Left kidney (tissue), 2 donors: ENCODE data around the gene CRADD. TPM values are rescaled to one million over a fixed set of nuclear protein-coding genes. Genes with fewer than 3 reads are reported as not detected.

Experiments
- DNase-seq: peaks from one replicate; pipeline ENCODE4 v3.0.0-alpha.2; 2013
- polyA plus RNA-seq: library from polyadenylated mRNA; unstranded; fragments of 120-200 nt; gene quantifications from one replicate; pipeline ENCODE4 v1.2.1, GENCODE V29; 2013; ENCODE audit not compliant: insufficient read length

The CRADD gene
- polyA plus RNA-seq, 1 donor: 11.4 TPM

DNA sequence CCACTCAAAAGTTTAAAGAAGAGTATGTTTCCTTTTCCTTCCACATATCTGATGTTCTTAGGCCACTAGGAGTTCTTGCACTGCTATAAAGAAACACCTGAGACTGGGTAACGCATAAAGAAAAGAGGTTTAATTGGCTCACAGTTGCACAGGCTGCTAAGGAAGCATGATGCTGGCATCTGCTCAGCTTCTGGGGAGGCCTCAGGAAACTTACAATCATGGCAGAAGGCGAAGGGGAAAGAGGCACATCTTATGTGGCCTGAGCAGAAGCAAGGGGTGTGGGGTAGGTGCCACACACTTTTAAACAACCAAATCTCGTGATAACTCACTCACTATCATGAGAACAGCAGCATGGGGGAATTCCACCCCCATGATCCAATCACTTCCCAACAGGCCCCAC is 7.7 kb upstream of the CRADD start:
- no peak for DNase-seq

DNA sequence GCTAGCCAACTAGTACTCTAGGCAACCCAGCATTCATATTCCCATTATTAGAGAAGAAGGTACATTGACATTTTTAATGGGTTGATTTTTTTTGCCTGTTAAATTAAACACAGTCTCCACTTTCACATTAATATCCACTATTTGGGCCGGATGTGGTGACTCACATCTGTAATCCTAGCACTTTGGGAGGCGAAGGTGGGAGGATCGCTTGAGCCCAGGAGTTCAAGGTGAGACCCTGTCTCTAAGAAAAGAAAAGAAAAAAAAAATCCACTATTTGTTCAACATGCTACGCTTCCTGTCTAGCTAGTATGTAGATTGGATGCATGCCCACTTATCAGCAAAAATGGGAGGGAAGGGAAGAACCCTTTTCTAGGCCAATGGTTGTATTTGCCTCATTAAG is 7.1 kb upstream of the CRADD start:
- DNase-seq: no peak

DNA sequence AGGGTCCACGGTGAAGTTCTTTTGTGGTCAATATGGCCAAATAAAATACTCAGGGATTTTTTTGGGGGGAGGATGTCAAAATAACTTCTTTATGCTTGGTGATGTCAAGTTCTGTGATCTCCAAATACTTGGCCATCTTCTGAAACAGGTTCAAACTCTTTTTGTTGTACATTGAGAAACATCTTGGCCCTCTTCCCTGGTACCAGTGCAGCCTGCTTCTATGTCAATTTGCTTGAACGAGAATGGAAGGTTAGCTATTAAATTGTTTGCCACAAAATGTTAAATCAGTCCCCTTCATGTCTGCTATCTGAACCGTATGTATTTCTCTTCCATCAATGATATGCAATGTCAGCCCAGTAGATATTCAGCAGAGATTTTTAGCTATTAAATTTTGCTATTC is 6.1 kb upstream of the CRADD start:
- DNase-seq: no peak

DNA sequence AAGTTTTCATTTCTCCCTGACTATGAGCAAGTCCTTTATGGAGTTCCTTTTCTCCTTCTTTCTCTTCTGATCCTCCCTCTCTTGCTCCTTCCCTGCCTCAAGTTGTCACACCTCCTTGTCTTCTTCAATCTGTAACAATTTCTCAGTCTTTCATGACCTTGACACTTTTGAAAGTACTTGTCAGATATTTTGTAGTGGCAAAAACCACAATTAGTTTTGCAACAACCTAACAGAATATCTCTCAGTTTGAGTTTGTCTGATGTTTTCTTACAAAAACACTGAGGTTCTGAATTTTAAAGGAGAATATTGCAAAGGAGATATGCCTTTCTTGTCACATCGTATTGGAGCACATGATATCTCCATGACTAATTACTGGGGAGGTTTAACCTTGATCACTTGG is 4.1 kb upstream of the CRADD start:
- DNase-seq: no peak

DNA sequence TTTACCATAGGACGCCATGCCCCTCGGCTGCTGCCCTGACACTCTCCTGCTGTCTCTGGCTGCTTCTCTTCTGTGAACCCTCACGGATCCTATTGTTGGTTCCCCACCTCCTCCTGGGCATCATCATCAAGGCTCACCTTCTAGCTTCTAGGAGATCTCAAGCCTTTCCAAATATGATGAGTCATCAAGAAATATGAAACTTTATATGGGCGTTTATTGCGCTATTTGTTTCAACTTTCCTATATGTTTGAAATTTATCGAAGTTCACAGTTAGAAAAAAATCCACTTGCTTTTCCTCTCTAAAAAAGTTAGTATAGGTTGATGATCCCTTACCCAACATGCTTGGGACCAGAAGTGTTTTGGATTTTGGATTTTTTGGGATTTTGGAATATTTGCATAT is 2.8 kb upstream of the CRADD start:
- no peak for DNase-seq

DNA sequence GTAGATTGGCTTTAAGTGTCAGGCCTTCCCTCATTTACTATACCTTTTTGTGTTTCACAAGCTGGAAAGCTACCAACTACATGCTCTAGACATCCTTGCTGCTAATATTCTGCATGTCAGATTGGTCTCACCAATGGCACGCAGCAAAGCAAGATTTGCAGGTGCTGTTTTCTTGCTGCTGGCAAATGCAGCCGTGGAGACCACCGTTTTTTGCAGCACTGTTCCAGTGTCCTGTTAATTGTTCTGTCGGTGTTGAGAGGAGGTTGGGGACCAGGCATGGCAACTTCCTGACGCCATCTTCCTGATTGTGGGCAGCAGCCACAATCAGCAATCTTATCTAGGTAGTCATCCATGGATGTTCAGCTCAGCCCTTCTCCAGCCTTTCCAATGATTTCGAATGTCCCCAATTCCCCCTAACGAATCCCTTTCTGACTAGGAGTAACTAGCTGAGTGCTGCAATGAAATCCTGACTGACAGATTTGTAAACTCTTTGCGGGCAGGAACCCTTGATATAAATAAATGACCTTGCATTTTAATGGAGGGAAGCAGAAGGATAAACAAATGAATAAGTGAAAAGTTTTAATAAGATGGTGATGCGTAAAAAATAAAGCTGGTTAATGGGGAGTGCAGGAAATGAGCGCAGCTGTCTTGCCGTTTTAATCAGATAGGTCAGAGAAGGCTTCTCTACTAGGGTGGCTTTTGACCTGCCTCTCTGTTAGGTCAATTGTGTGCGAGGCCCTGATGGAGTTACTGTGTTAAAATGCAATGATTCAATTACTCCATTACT is 574 bp upstream of the CRADD start:
- DNase-seq: no peak

DNA sequence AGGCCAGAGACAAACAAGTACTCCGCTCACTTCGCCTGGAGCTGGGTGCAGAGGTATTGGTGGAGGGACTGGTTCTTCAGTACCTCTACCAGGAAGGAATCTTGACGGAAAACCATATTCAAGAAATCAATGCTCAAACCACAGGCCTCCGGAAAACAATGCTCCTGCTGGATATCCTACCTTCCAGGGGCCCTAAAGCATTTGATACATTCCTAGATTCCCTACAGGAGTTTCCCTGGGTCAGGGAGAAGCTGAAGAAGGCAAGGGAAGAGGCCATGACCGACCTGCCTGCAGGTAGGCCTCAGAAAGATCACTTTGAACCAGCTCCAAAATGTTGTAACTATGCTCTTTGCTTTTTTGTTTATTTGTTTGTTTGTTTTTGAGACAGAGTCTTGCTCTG is 1.6 kb downstream of the CRADD start:
- no peak for DNase-seq

DNA sequence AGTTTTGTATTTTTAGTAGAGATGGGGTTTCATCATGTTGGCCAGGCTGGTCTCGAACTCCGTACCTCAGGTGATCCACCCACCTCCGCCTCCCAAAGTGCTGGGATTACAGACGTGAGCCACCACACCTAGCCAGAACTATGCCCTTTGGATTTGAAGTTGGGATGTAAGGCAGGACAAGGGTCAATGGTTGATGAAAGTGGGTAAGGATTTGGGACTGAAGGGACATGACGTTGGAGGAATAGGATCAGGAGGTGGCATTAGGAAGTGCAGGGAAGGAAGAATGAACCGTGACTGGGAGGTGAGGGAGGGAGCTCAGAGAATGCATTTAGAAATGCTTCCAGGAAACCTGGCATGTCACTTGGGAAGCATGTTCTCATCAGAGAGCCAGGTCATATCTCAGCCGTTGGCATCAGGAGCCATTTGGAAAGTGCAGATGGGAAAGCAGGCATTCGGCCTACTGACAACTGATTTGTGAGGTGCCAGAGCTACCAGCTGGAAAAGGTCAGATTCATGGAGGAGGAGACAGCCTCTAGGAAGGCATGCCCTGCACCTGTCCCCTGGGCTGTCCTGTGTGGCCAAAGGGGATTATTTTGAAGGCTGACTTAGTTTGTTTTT is 2.2 kb downstream of the CRADD start:
- no peak for DNase-seq

DNA sequence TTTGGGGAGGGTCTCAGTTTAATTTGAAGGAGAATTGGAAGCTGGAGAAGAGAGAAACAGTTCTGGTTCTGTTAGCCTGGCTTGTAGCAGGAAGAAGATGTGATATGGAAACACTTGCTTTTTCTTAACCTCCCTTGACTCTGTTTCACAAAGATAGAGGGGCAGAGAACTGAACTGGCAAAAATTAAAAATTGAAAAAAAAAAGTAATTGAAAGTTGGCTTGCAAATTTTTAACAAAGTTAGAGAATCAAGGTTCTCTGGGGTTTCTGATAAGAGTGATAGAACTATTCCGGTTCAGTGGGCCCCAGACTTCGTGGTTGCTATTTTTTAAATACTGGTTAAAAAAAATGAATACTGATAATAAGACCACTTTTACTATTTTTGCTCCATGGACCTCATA is 2.8 kb downstream of the CRADD start:
- DNase-seq: no peak

DNA sequence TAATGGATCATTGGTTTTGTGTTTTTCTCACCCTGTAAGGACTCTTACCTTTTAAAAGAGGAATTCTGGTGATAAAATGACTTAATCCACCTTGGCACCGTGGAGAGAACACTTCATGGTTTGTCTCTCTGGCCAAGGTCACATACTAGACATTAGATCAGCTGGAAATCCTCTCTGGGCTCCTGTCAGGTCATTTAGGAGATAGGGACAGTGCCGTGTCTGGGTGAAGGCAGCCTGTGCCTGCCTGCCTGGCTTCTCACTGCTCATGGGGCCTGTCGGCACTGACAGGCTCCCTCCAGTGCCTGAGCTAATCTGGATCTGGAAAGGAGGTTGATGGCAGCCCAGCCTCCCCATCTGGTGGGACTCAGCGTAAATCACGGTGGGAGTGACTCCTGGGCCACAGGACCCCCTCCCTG is 5.7 kb downstream of the CRADD start:
- no peak for DNase-seq

DNA sequence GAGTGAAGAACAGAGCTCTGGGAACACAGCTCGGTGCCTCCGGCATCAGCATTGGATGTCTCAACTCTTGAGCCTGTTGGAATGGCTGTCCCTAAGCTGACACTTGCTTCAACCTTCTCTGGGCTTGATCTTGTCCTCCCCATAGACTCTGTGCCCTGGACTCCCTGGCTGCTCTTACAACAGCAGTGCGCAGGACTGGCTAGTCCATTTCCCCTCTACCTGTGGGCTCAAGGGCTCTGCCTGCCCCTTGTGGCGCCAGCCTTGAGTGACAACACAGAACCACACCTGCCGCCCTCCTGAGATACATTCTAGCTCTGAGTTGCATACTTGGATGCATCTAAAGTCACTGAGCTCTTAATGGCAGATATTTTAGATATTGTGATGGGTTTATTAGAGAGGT is 6.2 kb downstream of the CRADD start:
- no peak for DNase-seq

DNA sequence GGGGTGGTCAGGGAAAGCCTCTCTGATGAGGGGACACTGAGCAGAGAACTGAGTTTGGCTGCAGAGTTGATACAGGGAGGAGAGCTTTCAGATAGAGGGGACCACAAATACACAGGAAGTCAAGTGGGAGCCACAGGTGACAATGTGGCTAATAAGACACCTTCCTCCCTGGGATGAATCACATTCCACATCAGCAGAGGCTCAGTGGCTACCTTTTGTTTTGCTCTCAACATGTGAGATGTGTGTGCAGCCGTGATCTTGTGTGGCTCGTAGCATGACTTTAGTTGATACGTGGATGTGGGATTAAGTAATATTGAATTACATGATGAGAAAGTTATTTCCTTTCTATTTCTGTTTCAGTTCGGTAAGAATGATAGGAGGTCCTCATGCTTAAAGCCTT is 7.5 kb downstream of the CRADD start:
- no peak for DNase-seq

DNA sequence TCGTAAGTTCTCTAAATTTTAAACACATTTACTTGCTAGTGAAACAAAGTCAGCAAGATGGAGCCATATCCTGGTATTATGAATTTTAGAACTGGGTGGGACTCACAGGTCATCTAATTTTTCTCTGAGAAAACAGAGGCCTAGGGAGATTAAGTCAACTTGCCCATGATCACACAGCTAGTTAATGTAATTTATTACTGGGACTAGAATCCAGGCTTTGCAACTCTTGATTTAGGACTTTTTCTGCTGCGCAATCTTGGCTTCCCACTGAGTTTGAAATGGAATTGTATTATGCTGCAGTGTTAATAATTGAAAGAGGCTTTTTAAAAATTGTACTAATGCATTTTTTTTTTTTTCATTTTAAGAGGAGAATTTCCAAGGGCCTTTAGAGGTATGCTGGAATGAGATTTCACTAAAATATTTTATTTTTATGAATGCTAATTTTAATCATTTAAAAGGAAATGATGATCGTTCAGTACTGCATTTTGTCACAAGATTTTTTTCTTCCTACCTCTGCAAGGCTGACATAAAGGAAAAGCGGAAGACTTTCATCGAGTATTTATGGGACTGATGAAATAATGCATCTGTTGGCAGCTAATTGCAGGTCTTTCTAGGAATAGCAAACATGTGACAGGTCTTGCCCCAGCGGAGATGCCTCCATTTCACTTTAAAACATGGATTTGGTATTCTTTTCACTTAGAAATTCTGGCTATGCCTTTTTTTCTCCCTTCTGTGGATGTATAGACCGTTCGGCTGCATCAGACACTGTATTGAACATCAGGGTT is 9.6 kb downstream of the CRADD start:
- no peak for DNase-seq

DNA sequence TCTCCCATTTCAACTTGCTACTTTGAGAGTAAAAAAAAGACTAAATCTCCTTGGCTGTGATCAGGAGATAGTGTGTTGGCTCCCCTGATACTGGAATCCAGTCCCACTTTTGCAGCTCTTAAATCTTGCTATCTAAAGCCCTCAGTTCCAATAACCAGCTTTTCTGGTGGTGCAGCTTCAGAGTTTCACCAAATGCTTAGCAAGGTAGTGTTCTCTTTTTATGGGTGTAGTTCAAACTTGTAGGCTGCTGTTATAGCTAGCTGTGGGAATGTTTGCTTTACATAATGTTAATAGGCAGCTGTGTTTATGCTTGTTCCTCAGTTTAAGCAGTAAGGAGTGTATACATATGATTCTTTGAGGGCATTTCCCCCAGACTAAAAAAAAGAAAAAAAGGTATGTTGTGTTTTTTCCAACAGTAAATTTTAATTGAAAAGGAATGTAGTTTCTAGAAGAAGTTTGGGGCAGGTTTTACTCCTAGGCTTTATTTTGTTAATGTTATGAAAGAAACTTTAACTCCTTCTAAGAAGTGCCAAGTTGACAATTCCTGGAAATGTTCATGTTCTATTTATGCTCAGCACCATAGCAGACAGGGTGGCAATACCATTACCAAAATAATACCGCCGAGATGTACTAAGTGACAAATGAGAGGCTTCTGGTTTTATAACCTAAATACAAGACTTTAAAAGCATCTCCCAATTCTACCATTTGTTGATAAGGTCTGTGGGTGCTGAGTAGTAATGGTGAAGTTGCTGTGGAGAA is 12.1 kb downstream of the CRADD start:
- no peak for DNase-seq

DNA sequence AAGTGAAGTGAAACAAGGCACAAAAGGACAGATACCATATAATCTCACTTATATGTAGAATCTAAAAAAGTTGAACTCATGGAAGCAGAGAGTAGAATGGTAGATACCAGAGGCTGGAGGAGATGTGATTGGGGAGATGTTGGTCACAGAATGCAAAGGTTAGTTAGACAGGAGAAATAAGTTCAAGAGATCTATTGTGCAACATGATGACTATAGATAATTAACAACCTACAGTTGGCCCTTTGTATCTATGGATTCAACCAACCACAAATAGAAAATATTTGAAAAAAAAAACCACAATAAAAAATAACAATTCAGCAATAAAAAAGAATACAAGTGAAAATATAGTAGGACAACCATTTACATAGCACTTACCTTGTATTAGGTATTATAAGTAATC is 19.3 kb downstream of the CRADD start:
- DNase-seq: no peak

DNA sequence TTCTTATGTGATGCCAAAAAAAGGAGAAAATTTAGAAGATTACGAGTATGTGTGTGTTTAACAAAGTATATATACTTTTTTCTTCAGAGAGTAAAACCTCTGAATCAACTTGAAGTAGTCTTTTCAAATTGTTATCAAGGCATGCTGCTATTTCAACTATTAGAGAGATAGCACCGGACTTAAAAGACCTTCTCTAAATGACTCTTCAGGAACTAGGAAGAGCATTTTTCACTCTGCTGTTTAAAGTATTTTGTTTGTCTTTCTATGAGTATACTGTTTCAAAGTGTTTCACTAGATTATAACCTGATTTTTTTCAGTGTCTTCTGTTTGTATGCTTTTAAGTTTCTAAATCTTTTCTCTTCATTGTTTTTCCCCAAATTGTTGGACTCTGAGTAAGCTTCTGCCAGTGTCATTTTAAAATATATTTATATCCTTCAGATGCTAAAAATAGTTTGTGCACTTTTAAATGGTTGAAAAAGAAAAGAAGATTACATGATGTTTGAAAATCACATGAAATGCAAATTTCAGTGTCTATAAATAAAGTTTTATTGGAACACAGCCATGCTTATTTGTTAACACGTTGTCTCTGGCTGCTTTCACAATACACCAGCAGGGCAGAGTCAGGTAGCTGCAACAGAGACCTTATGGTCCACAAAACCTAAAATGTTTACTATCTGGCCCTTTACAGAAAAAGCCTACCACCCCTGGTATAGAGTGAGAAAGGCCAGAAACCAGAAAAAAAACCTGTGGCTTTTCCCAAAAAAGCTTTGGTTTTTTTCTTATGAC is 21.3 kb downstream of the CRADD start:
- no peak for DNase-seq

DNA sequence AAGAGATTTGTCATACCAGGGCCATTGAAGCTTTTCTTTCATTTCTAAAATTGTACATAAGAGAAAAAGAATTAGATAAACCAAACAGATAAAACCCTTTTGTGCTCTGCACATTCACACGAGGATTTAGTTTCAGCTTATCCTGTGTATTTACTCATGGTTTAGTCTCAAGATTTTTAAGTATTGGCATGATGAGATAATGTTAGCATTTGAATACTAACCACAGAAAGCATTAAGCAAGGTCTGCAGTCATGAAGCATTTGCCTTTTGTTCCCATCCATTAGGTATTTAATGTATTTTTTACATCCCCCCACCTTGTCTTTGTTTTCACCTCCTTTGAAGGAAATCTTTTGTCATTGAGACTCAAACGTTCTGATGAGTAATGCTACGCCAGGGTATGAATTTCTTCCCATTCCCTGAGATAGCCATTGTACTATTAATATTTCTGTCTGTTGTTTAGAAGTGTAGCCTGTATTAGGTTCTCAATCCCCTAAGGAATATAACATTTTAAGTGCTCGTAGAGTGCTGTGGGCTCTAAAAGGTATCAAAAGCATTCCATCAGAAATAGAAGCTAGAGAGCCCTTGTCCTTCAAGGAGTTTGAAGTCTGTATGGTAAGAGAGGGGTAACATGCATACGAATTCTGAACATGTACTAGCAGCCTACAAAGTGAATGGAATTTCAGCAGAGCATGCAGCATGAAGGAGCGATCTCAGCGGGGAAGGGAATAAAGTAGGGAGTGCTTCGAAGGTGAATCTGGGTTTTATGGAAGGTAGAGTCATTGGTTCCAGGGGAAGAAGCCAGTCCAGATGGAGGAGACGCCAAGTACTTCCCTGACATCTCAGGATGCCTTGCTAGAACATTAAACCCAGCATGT is 22.3 kb downstream of the CRADD start:
- no peak for DNase-seq

DNA sequence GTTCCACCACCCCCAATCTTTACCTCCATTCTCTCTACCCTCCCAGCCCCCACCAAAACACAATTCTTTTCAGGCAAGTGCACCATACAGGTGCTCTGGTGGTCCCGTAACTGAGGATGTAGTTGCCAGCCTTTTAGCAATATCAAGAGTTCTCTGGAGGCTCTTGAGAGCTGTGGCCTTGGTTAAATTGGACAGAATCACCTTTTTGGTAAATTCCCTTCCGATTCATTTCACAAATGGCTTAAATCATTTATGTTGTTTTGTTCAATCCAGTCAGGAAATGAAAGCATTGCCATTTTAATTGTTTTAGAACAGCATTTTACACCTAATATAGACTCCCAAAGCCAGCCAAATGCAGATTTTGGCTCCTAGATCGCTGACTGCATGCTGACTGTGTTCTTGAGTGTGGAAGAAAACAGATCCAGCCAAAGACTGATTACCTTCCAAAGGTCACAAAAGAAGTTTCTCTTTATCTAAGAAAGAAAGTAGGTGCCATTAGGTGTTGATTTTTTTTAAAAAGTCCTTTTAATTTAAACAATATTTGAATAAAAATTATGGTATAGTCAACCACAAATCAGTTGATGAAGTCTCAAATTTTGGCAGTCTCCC is 25.6 kb downstream of the CRADD start:
- DNase-seq: no peak

DNA sequence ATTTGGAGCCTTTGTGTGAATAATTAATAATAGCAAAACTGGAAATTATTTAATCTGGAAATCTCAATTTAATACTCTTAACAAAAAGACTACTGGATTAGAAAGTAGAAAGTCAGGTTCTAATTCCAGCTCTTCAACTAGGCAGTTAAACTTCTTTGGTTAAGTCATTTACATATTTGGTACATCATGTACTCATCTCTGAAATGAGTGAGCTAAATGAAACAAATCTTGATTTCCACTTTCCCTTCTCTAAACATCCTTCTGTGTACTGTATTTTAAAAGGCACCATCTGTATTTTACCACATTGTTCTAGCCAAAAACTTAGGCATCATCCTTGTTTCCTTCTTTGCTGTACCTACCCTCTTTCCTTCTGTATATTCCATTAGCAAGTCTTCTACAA is 26.9 kb downstream of the CRADD start:
- no peak for DNase-seq

DNA sequence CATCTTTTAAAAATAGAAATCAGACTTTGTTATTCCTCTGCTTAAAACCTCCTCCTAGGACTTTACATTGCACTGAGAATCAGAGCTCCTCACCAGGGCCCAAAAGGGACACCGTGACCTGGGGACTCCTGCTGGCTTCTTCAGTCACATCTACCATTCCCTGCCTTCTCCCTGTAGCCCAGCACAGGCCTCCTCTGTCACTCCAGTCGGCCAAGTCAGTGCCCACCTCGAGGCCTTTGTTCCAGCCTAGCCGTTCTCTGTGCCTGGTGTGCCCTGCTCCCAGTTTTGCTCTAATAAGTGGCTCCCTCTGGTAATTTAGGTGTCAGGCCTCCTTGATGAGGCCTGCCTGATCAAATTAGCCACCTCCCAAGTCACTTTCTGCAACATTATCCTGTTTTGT is 27.4 kb downstream of the CRADD start:
- no peak for DNase-seq
